ENCODE results near the gene CKM. TPM values are rescaled to one million over a fixed set of nuclear protein-coding genes. Genes with fewer than 3 reads are reported as not detected.
"Not testable (repeated sequence)": the region's sequence is repeated elsewhere in the genome, so short reads cannot be mapped to it uniquely, and the experiment has no call there.

CKM gene
- total and polyA plus RNA-seq, 8 donors, result 0.23 to 4.9 (median 1.2) TPM; not detected in 5

DNA sequence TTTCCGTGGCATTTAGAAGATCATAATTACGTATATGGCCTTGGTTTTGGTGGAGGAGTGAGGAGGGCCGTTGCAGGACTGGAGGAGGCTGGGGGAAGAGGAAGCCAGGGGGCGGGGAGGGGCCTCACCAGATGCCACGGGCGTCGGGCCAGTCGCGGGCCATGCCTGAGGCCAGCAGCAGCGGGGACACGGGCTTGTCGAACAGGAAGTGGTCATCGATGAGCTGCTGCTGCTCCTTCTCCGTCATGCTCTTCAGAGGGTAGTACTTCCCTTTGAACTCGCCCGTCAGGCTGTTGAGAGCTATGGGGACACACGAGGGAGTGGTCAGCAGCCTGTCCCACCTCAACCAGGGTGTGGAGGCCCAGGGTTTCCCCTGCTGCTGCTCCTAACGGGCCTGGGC lies 11.1 kb downstream of the CKM start:
- Histone ChIP-seq H3K4me1 (no peaks in the 10 kb centered on the region), H3K4me3 (no peak overlapping the region), H3K9me3 (no peaks in the 10 kb centered on the region), H3K27me3 (no peaks in the 10 kb centered on the region), H3K36me3 (no peaks in the 10 kb centered on the region), H3K27ac (no peak overlapping the region)
- ATAC-seq (peak in 2 of 4 donors; percentile 19 to 22), DNase-seq (no peak), FAIRE-seq (no peak)
- intact Hi-C loops (cut with DNase I), result no loop called here
- TF ChIP-seq, protein P1, sequence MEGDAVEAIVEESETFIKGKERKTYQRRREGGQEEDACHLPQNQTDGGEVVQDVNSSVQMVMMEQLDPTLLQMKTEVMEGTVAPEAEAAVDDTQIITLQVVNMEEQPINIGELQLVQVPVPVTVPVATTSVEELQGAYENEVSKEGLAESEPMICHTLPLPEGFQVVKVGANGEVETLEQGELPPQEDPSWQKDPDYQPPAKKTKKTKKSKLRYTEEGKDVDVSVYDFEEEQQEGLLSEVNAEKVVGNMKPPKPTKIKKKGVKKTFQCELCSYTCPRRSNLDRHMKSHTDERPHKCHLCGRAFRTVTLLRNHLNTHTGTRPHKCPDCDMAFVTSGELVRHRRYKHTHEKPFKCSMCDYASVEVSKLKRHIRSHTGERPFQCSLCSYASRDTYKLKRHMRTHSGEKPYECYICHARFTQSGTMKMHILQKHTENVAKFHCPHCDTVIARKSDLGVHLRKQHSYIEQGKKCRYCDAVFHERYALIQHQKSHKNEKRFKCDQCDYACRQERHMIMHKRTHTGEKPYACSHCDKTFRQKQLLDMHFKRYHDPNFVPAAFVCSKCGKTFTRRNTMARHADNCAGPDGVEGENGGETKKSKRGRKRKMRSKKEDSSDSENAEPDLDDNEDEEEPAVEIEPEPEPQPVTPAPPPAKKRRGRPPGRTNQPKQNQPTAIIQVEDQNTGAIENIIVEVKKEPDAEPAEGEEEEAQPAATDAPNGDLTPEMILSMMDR (IDR thresholded peaks at IDR 0.05), result no peak
- 42 to 49% methylated on average over 18 of the region's 18 CpGs for WGBS, 2 donors

DNA sequence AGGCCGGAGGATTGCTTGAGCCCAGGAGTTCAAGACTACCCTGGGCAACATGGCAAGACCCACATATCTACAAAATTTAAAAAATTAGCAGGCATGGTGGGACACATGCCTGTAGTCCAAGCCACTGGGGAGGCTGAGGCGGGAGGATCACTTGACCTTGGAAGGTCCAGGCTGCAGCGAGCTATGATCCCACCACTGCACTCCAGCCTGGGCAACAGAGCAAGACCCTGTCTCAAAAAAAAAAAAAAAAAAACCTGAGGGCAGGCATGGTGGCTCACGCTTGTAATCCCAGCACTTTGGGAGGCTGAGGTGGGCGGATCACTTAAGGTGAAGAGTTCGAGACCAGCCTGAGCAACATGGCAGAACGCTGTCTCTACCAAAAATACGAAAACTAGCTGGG lies 13.4 kb downstream of the CKM start:
- H3K4me3 ChIP-seq; H3K27ac ChIP-seq; ATAC-seq; H3K27me3 ChIP-seq; DNase-seq; FAIRE-seq; H3K36me3 ChIP-seq; H3K4me1 ChIP-seq; H3K9me3 ChIP-seq; intact Hi-C loops (cut with DNase I): not testable (repeated sequence)
- 92 to 98% methylated on average over 8 of the region's 8 CpGs for WGBS, 2 donors

DNA sequence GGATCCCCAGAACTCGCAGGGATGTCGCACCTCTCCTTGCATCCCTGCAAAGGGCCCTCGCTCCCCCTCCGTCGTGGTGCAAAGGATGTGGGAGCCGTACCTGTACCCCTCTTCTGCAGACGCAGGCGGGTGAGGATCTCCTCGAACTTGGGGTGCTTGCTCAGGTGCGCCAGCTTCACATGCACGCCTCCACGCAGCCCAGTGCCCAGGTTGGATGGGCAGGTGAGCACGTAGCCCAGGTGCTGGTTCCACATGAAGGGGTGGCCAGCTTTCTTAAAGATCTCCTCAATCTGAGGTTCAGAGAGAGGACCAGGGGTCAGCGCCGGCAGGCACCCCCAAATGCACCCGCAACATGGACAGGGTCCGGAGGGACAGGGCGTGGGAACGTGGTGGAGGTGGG lies 15.3 kb downstream of the CKM start:
- TF ChIP-seq, protein P1 (IDR thresholded peaks at IDR 0.05), result no peak
- DNase-seq (no peak), ATAC-seq (no peak), FAIRE-seq (no peak)
- Histone ChIP-seq H3K9me3 (no peaks in the 10 kb centered on the region), H3K36me3 (no peaks in the 10 kb centered on the region), H3K4me1 (no peaks in the 10 kb centered on the region), H3K27ac (no peak overlapping the region), H3K27me3 (no peaks in the 10 kb centered on the region), H3K4me3 (no peak overlapping the region)
- intact Hi-C loops (cut with DNase I), result no loop called here
- 83 to 87% methylated on average over 19 of the region's 19 CpGs for WGBS, 2 donors

DNA sequence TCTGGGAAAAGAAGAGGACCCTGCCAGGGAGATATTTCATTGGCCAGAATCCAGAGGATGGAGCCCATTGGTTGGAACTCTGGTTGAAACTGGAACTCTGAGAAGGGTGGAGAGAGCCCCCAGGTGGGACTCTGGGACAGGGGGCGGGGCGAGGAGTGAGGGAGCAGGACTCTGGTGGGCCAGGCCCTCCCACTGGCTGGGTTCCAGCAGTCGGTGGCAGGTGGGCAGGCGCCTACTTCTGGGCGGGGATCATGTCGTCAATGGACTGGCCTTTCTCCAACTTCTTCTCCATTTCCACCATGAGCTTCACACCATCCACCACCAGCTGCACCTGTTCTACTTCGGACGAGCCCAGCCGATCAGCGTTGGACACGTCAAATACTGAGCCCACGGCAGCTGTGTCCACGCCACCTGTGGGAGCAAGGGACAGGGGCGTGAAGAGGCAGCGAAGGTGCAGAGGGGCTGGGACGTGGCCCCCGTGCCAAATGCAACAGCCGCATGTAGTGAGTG lies 16.1 kb downstream of the CKM start:
- no peaks in the 10 kb centered on the region for H3K27me3 ChIP-seq
- H3K27ac ChIP-seq, result no peak overlapping the region
- 36 to 37% methylated on average over 18 of the region's 18 CpGs for WGBS, 2 donors
- TF ChIP-seq, protein P1 (IDR thresholded peaks at IDR 0.05), result no peak
- H3K4me1 ChIP-seq, result no peaks in the 10 kb centered on the region
- peak in 1 of 6 donors; percentile 49 for DNase-seq
- intact Hi-C loops (cut with DNase I), result no loop called here
- H3K36me3 ChIP-seq, result no peaks in the 10 kb centered on the region
- ATAC-seq, result no peak
- H3K9me3 ChIP-seq, result no peaks in the 10 kb centered on the region
- FAIRE-seq, result no peak
- no peak overlapping the region for H3K4me3 ChIP-seq

DNA sequence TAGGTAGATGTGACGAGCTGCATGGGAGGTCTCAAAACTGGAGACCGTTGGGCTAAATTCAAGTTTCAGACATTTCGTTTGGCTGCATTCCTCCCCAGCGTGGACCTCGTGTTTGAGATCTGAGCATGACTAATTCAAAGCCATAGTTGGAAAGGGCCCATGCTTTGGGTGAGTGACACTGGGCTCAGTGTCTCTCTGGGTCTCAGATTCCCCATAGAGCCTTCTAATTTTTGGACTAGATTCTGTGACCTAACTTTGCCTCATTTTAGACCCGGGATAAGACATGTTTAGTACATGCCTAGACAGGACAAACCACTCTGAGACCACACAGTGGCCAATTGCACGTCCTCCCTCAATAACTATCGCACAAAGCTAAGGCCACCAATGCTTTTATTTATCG lies 16.6 kb downstream of the CKM start:
- no peak for FAIRE-seq
- H3K4me3 ChIP-seq, result no peak overlapping the region
- TF ChIP-seq, protein P1 (IDR thresholded peaks at IDR 0.05), result no peak
- no peak overlapping the region for H3K27ac ChIP-seq
- WGBS, 2 donors, result 40 to 43% methylated on average over 9 of the region's 9 CpGs
- H3K9me3 ChIP-seq, result no peaks in the 10 kb centered on the region
- no peaks in the 10 kb centered on the region for H3K36me3 ChIP-seq
- intact Hi-C loops (cut with DNase I), result no loop called here
- H3K4me1 ChIP-seq, result no peaks in the 10 kb centered on the region
- DNase-seq, result no peak
- no peaks in the 10 kb centered on the region for H3K27me3 ChIP-seq
- no peak for ATAC-seq

All from pancreas (tissue), 10 donors.